ENCODE data around the gene PEX10.
"Not testable (repeated sequence)": the region's sequence is repeated elsewhere in the genome, so short reads cannot be mapped to it uniquely, and the experiment has no call there.

PEX10 gene

DNA sequence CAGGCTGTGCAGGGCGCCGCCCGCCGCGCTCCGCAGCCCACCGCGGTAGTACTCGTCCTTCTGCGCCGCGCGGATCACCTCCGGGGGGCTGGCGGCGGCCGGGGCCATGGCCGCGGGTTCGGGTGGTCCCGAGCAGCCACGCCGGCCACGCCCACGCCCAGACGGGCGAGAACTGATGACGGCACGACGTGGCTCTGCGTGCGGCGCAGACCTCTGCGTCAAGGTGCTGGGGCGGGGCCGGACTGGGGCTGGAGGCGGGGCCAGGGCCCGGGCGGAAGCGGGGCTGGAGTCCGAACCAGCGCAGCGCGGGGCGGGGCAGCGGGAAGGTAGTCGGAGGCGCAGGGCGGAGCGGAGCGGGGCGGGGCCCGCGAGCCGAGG is at the start of gene PEX10:
Gene PEX10, minus strand, starts transcription at position 170 of the 378 bp plus-strand sequence. Its CDS starts 62 bp downstream, at position 108.
- no peak for FAIRE-seq

GRCh38 chr1:2460996-2461751 is 48.8 kb upstream of the PEX10 start:
- FAIRE-seq, result no peak

DNA sequence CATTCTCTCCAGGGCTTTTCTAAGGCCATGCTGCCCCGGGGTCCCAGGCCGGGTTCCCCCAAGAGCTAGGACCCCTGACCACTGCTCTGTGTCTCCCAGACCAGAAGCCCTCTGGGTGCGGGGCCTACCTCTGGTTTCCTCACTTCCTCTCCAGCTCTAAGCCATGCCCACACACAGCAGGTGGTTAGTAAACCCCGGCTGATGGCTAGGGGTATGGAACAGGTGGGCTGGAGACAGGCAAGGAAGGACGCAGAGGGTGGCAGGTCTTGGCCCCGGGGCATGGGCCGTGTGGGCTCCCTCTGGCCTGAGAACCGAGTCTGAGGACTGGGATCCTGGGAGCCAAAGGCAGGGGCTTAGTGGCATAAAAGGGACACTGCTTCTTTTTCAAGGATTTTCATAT is 47.8 kb upstream of the PEX10 start:
- no peak for FAIRE-seq

- FAIRE-seq, result no peak
Observed at GRCh38 chr1:2459757-2460156, 47.4 kb upstream of the PEX10 start.

GRCh38 chr1:2459102-2459753 is 46.9 kb upstream of the PEX10 start:
- not testable (repeated sequence) for FAIRE-seq

DNA sequence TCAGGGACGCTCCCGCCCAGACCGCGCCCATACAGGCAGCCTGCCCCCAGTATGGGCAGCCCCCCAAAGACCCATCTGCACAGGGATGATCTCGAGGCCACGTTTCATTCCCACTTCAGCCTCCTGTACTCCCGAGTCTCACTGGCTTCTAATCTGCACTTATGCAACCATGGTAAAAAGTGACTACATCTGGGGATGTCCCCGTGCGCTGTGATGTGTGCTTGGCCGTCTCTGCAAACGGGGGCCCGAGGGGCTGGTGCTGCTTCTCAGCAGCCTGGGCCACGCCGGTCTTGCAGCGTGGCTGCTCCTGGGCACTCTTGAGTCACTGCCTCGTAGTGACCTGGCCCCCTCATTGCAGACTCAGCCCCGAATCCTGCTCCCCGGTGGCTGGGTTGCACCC is 46.3 kb upstream of the PEX10 start:
- FAIRE-seq, result no peak

GRCh38 chr1:2457444-2457843 is 45.1 kb upstream of the PEX10 start:
- FAIRE-seq, result no peak

DNA sequence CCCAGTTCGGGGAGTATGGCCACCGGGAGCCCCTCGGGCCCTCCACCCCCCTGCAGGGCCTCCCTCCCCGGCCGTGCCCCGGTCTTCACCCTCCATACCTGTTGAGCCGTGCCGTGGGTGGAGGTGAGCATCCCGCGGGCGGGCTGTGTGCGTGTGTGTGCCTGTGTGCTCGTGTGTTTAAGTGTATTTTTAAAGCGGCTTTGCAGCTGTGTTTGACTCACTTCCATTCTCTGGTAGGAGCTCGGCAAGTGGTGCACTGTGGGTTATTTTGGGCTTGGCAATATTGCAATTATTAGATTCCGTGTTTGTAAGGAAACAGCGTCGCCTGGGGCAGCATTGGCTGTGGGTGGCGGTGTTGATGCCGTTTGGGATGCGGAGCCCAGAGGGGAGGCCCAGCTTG is 43.4 kb upstream of the PEX10 start:
- no peak for FAIRE-seq

DNA sequence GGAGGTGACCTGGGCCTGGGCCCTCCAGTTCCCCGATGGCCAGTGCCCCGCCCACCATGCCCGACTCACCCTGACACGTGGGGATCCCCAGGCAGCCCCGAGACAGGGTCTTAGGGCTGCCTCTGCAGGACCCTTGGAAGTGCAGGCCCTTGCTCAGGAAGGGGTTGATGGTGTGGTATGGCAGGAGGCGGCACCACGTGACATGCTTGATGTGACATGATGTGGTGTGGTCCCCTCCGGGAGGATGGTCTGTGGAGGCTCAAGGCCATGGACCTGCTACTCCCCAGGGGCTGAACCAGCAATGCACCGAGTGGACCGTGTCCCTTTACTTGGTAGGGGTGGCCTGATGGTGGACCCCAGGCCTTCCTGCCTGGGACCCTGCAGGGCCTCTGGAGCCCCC is 41.9 kb upstream of the PEX10 start:
- no peak for FAIRE-seq

DNA sequence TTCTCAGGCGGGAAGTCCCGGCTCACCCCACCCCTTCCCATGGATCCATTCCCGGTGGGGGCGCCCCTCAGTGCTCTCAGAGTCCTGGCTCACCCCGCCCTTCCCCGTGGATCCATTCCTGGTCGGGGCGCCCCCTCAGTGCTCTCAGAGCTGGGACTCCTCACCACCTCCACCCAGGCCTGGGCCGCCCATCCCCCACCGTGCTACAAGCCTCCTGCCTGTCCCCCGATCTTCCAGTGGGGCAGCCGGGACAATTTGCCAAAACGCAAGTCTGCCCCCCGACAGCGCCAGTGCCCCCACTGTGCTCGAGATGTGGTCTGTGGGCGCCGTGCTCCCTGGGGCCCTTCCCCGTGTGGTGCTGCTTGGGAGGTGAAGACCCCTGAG is 40.6 kb upstream of the PEX10 start:
- no peak for FAIRE-seq

- no peak for FAIRE-seq
Observed at GRCh38 chr1:2452201-2452931, 40.0 kb upstream of the PEX10 start.

GRCh38 chr1:2451741-2452140 is 39.4 kb upstream of the PEX10 start:
- no peak for FAIRE-seq

DNA sequence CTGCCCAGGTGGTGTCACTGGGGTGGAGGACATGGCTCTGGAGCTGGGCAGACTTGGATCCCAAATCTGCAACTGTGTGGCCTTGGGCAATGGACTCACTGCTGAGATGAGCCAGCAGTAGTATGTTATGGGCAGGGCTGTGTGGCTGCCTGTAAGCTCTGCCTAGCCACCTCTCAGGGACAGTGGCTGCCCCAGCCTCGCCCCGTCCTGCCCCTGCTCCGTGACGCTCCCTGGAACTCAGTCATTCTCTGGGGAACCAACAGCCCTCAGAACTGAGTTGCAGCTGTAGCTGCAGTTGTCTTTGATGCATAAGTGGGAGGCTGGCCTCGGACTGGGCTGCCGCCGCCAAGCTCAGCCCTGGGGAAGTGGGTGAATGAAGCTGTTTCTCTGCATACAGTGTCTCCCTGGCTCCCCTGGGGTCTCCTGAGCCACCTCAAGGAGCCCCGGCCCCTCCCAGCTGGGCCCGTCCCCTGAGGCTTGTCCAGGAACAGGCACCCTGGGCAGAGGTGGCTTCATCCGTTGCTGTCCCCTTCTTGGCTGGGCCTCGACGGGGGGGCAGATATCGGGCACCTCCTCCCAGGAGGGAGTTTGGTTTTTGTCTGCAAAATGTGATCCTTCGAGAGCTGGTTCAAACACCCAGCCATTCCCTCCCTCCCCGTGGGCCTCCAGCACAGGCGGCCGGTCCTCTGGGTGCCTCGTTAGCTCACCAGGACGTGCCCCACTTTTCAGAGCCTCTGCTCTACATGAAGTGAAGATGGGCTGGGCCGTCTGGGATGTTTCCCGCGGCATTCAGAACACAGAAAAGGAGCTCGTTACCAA is 37.5 kb upstream of the PEX10 start:
- no peak for FAIRE-seq

- FAIRE-seq, result no peak
Observed at GRCh38 chr1:2448098-2448445, 35.7 kb upstream of the PEX10 start.

DNA sequence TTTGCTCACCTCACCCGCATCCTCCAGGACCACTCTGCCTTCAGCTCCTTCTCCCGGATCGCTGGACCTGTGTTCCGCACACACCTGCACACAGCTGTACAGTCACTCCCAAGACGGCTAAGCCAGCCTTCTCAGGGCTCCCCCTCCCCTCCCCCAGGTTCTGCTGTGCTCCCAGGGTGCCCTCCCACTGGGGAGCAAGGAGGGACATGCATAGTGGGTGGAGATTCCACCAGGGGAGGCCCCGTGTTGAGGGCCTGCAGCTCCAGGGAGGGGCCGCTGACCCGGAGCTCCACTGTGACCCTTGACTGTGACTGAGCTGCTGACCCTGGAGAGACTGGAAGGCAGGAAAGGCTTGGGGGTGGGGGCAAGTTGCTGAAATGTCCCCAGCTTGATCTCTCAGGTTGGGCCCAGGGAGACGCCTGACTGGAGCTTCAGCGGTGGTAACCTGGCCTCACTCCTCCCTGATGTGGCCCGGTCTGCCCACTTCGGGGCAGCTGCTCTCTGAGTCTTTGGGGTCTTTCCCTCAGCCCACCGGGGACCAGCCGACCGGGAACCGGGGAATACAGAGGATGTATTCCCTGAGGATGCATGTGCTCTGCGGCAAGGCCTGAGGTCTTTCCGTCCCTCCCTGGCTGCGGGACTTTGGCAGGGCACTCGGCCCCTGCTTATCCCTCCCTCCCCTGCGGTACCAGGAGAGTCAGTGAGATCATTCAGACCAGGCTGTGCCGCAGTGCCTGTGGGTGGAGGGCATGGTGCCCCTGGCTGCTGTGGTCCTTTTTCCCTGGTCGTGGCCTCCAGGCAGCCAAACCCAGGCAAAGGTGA is 35.1 kb upstream of the PEX10 start:
- no peak for FAIRE-seq

- FAIRE-seq, result no peak
Observed at GRCh38 chr1:2446861-2447260, 34.5 kb upstream of the PEX10 start.

DNA sequence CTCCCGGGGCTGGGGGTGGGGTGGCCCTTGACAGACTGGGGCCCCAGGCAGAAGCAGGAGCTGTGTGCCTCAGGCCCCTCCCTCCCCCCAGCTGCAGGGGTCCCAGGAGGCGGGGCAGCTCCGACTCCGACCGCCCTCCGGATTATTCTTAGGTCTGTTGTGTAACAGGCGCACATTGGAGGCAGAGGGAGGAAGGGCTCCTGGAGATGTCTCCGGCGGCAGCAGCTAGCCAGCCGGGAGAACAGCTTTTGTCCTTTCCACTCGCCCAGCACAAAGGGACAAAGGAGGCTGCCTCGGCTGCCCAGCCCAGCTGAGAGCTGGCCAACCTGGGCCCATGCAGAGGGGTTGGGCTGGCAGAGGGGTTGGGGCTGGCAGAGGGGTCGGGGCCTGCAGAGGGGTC is 34.0 kb upstream of the PEX10 start:
- FAIRE-seq, result no peak

- no peak for FAIRE-seq
Observed at GRCh38 chr1:2445823-2446215, 33.5 kb upstream of the PEX10 start.

DNA sequence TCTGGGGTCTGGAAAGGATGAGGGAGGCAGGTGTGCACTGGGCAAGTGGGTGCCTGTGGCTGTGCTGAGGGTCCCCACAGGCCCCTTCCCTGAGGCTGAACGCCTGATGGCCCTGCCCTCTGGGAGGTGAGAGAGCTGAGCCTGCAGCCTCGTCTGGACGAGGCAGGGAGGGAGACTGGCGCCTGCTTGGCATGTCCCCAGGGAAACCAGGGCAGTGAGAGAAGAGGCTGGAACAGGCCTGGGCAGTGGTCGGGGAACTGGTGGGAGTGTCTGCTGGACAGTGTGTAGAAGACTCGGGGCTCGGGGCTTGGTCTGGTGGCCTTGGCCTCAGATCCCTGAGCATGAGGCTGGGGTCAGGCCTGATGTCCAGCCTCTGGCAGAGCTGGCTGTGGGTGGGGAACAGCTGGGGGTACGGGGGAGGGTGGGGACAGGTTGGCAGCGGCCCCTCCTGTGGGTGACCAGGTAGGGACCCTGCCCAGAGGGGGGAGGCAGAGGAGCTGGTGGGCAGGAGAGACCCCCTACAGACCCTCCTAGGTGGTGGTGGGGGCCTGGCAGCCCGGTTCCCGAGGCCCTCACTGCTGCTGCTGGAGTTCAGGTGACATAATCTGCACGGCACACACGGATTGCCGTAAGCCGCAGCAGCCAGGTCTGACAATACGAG is 32.9 kb upstream of the PEX10 start:
- FAIRE-seq, result no peak

DNA sequence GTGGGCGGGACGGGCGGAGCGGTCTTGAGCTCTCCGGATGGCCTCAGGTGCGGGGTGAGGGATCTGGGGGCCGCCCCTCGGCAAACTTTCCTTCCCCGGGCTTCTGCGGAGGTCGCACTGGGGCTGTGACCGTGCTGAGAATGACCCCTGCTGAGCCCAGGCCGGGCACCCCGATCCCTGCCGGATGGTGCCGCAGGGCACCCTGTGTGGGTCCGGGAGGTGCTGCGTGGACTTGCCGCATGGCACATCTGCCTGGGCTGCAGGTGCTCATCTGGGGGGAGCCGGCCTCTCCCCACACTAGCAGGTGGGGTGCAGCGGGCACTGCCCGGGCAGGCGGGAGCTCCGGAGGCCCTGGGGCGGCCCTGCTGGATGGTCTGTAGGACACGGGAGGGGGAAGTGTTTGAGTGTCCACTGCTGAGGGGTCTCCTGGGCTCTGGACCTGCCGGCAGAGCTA is 31.8 kb upstream of the PEX10 start:
- no peak for FAIRE-seq

DNA sequence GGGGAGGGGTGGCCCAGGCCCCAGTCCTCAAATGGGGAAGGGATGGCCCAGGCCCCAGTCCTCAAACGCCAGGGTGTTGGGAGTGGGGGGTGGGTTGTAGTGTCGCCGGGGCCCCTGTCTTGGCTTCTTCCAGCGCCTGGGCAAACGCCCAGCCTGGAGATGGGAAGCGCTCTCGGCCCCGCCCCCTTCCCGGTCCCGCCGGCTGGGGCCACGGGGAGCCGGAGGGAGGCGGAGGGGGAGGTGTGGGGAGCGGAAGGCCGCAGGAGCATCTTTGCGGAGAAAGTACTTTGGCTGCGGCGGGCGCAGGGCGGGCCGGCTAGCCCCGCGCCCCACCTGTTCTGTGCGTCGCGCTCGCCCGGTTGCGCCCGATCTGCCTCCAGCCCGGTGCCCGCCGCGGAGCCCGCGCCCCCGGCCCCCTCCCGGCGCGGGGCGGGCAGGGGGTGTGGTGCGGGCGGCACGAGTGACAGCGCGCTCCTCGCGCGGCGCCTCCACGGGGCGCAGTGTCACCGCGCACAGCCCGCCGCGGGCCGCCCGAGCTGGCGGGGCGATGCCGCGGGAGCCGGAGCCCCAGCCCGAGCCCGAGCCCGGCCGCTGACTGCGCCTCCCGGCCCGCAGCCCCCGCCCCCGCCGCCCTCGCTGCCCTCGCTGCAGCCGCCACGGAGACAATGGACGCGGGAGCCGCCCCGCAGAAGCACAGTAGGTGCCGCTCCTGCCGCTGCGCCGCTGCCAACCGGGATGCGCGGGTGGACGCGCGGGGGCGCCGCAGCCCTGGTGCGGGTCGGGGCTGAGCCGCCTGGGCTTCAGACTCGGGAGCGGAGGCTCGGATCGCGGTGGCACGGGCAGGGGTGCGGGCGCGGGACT is 31.1 kb upstream of the PEX10 start:
- FAIRE-seq, result no peak

All from G401.6 (cell line).